Motor neuron (in vitro differentiated cells): ENCODE data around the gene BEND2. TPM values are rescaled to one million over a fixed set of nuclear protein-coding genes. Genes with fewer than 3 reads are reported as not detected.
A peak's percentile ranks its signal among the peaks of the same experiment; 100 is the strongest.

ENCODE experiments used
- ATAC-seq, 8 experiments: fragments of 200-7000 bp; cut with Tn5 transposase; replicated peaks in 6 of 8; 2 replicates each; pipeline ENCODE4 v1.8.0; 2021; ENCODE audit warnings: mild to moderate bottlenecking in 8 of 8, moderate library complexity in 8 of 8
- H3K27ac ChIP-seq, 2 donors: fragments of 250-450 bp; sonication (Bioruptor Pico); 2 replicates each; pipeline ENCODE4 v1.9.0; 2021; ENCODE audit warnings: antibody characterized with exemption in 2 of 2, mild to moderate bottlenecking in 2 of 2, moderate library complexity in 1 of 2
- H3K4me1 ChIP-seq, 2 donors: fragments of 250-450 bp; sonication (Bioruptor Pico); replicated peaks in 1 of 2; 2 replicates each; pipeline ENCODE4 v1.6.1; 2021; ENCODE audit warnings: antibody characterized with exemption in 2 of 2, mild to moderate bottlenecking in 2 of 2, moderate library complexity in 1 of 2
- H3K4me3 ChIP-seq, 5 donors: fragments of 250-450 bp; sonication (Bioruptor Pico); 2 replicates each; pipeline ENCODE4 v1.9.0; 2021; ENCODE audit warnings: antibody characterized with exemption in 5 of 5, mild to moderate bottlenecking in 5 of 5, moderate library complexity in 4 of 5
- WGBS, 10 experiments: fragments of 450-650 bp; shearing (Covaris generic); methylation state at CpG; one replicate each; pipeline ENCODE4 v1.0.0; 2022; 5-methylcytosine and 5-hydroxymethylcytosine counted together
- in situ Hi-C, 9 experiments: fragments of 400-800 bp; cut with MboI; loops; one replicate each; pipeline ENCODE4 v1.15.0; 2021; ENCODE audit warnings: low sequenced_read_pairs in 9 of 9, low pct_unique_long_range_greater_than_20kb in 2 of 9; ENCODE audit not compliant: unreplicated experiment in 9 of 9
- total RNA-seq, 8 experiments: library from RNA; unstranded; fragments of 300-600 nt; gene quantifications; 2 replicates each; pipeline versions ENCODE4 v1.2.3 to v1.2.4, GENCODE V29; 2022

Gene BEND2
- total RNA-seq, 8 experiments from 2014 or later, result 0.04 to 0.14 TPM; not detected in 6

GRCh38 chrX:18173494-18174180 is 47.0 kb downstream of the BEND2 start:
- WGBS, 10 experiments, result 11 to 100% (median 100%) methylated on average over 1 to 7 of the region's 7 CpGs; no CpG with 5 or more reads in 3 of the 10 experiments
- H3K4me1 ChIP-seq, result no peaks in the 10 kb centered on the region
- in situ Hi-C loops, result no loop called here
- no peak overlapping the region for H3K4me3 ChIP-seq
- ATAC-seq, result no peak
- no peak overlapping the region for H3K27ac ChIP-seq

DNA sequence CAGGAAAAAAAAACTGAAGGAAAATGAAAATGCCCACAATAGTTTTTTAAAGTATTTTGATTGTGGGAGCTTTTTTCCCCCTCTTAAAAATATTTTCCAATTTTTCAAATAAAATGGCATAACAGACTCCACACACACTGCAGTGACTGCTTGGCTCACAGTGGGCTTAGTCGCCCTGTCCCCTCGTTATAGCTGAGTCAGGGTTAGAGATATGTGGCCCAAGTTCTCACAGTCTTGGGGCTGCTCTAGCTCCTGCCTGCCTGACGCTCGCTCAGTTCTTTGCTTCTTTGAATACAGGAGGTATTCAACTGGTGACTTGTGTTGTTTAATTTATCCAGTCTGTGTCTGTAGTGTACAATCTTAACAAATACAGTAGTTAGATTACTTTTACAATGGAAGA is 47.7 kb downstream of the BEND2 start:
- no peak for ATAC-seq
- no peak overlapping the region for H3K27ac ChIP-seq
- H3K4me1 ChIP-seq, result no peaks in the 10 kb centered on the region
- H3K4me3 ChIP-seq, result no peak overlapping the region
- in situ Hi-C loops, result no loop called here
- WGBS, 10 experiments, result 20 to 90% (median 66%) methylated on average over 1 to 4 of the region's 4 CpGs; no CpG with 5 or more reads in 6 of the 10 experiments

DNA sequence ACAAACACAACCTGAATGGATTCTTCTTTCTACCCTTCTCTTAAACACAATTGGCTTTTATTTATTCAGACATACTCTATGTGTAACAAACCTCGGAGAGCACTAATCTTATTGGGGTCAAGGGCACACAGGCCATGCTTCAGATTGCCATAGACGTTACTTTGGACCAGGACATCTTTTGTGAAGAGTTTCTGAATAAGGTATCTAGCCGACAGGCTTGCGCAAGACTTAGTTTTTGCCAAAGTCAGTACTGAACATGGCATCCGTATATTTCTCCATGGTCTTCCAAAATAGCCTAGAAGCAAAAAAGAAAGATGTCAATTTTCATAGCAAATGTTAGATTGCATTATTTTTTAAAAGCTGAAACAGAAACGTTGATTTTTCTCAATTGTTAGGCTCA is 49.8 kb downstream of the BEND2 start:
- Histone ChIP-seq H3K4me1 (no peaks in the 10 kb centered on the region), H3K4me3 (no peak overlapping the region), H3K27ac (no peak overlapping the region)
- no peak for ATAC-seq
- in situ Hi-C loops, result no loop called here
- WGBS, 10 experiments, result 0 to 100% (median 82%) methylated on average over 1 to 6 of the region's 6 CpGs; no CpG with 5 or more reads in 3 of the 10 experiments

DNA sequence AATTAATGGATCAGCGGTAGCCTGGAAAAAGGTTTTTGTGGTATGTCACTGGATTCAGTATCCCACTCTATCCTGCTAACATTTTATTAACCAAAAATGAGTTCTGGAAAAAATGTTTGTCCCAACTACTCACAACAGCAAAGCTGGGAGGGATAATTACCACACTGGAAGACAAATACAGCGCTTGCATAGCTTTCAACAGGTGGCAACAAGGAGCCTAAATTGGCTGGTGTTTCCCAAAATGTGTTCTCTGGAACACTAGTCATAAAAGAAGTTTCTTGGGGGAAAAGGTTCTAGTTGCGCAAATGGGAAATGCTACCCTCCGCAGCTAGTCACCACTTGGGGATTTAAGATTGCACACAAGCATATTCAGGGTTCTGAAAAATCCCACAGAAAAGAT is 54.6 kb downstream of the BEND2 start:
- H3K4me1 ChIP-seq, result no peaks in the 10 kb centered on the region
- H3K4me3 ChIP-seq, result no peak overlapping the region
- WGBS, 10 experiments, result 63 to 100% (median 100%) methylated on average over 1 to 4 of the region's 4 CpGs; no CpG with 5 or more reads in 7 of the 10 experiments
- no peak overlapping the region for H3K27ac ChIP-seq
- in situ Hi-C loops, result no loop called here
- ATAC-seq, result no peak

DNA sequence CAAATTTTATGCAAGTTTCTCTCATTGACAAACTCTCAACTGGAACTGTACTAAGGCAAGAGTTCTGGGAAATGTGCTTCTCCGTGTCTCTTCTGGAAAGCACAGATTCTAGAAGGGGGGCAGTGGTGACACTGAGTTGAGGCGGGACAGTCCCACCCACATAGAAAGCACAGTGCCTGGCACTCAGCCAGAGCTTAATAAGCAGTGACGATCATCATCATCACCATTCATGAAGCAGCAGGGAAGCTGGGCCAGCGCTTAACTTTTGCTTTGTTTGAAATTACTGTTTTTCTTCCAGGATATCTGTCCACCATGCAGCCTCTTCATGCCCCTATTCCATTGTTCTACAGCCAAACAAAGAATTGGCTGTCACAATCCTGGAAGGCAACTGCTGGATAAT is 60.3 kb downstream of the BEND2 start:
- in situ Hi-C loops, result no loop called here
- ATAC-seq, result no peak
- 8 to 100% (median 33%) methylated on average over 1 to 4 of the region's 4 CpGs; no CpG with 5 or more reads in 6 of the 10 experiments for WGBS, 10 experiments
- H3K4me3 ChIP-seq, result no peak overlapping the region
- no peak overlapping the region for H3K27ac ChIP-seq
- no peaks in the 10 kb centered on the region for H3K4me1 ChIP-seq

DNA sequence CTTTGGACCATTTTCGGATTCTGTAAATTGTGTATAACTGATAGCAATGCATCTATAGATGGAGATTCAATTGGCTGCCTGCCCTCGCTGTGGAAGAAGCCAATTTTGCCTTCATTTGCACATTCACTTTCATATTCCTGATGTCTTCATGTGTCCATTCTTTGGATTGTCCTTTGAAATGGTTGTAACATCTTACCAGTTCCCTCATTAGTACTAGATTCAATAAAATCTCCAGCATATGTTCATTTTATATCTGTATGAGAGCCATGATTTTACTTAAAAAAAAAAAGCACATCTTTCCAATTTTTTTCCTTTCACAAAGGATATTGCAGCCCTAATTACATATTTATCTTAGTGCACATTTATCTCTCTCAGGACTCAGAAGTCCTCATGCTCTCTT is 61.7 kb downstream of the BEND2 start:
- in situ Hi-C loops, result no loop called here
- H3K27ac ChIP-seq, result no peak overlapping the region
- WGBS, 10 experiments, result 0 to 100% (median 29%) methylated on average over 1 to 2 of the region's 2 CpGs; no CpG with 5 or more reads in 5 of the 10 experiments
- no peaks in the 10 kb centered on the region for H3K4me1 ChIP-seq
- no peak overlapping the region for H3K4me3 ChIP-seq
- no peak for ATAC-seq

DNA sequence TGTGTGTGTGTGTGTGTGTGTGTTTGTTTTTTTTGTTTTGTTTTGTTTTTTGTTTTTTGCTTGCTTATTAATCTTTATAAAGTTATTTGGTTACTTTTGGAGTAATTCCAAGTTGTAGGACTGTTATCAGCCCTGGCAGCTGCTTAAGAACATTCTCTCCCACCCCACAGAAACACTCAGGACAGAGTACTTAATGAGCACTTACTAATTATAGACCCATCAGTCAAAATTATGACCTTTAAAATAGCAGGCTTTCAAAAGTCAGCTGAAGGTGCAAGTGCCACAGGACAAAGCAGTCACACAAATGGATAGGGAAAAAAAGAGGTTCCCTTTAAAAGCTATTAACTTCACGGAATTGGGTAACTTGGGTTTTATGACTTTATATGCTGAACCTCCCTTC is 69.0 kb downstream of the BEND2 start:
- no peak for ATAC-seq
- peaks cover 0 to 12% of the 10 kb centered on the region in 2 donors for H3K4me1 ChIP-seq
- WGBS, 10 experiments, result 0 to 78% (median 30%) methylated on average over 1 of the region's 1 CpG; no CpG with 5 or more reads in 6 of the 10 experiments
- in situ Hi-C loops, result no loop called here
- no peak overlapping the region for H3K27ac ChIP-seq
- H3K4me3 ChIP-seq, result no peak overlapping the region

DNA sequence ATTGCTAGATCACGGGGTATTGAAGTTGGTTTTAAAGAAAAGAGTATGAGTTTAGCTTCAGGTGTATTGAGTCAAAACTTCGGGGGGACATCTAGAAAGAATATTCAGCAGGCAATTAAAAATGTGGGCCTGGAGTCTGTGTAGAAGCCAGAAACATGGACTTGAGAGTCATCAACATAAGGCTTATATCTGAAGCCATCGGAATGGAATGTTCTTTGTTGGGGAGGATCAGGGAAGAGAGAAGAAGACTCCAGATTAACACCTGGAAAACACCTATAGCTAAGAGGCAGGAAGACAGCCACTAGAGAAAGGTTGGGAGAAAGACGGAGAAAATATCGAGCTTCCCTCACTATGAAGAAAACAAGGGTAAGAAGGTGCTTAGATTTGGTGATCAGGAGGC is 69.5 kb downstream of the BEND2 start:
- in situ Hi-C loops, result no loop called here
- no peak for ATAC-seq
- 10 to 93% (median 60%) methylated on average over 1 to 5 of the region's 5 CpGs; no CpG with 5 or more reads in 5 of the 10 experiments for WGBS, 10 experiments
- Histone ChIP-seq H3K27ac (no peak overlapping the region), H3K4me1 (peaks cover 0 to 12% of the 10 kb centered on the region in 2 donors), H3K4me3 (no peak overlapping the region)

GRCh38 chrX:18149454-18149853 is 71.2 kb downstream of the BEND2 start:
- H3K27ac ChIP-seq, result peak overlapping the region in 1 of 2 donors; percentile 25
- no peak overlapping the region for H3K4me3 ChIP-seq
- H3K4me1 ChIP-seq, result peaks cover 0 to 22% of the 10 kb centered on the region in 2 donors
- in situ Hi-C loops, result no loop called here
- peak in 5 of 8 experiments; percentile 94 to 97 (median 96) for ATAC-seq

- Histone ChIP-seq H3K4me3 (no peak overlapping the region), H3K27ac (no peak overlapping the region), H3K4me1 (peaks cover 0 to 32% of the 10 kb centered on the region in 2 donors)
- in situ Hi-C loops, result no loop called here
- no peak for ATAC-seq
- WGBS, 10 experiments, result 0 to 40% (median 0%) methylated on average over 1 to 5 of the region's 6 CpGs; no CpG with 5 or more reads in 5 of the 10 experiments
Observed at GRCh38 chrX:18146954-18147353, 73.7 kb downstream of the BEND2 start.

DNA sequence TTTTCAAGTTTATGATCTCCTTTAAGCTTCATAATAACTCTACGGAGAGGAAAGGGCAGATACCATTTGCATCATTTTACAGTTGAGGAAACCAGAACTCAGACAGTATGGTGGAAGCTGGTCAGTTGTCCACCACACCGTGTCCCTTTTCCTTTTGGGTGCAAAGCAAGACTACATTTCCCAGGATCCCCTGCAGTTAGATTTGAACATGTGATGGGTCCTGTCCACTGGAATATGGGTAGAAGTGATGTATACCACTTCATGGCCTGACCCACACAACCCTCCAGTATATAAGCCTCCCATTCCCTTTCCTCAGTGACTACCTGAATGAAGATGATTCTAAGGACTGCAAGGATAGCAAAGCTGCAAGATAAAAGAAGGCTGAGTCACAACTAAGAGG is 74.7 kb downstream of the BEND2 start:
- Histone ChIP-seq H3K27ac (no peak overlapping the region), H3K4me1 (peaks cover 0 to 32% of the 10 kb centered on the region in 2 donors), H3K4me3 (no peak overlapping the region)
- in situ Hi-C loops, result no loop called here
- WGBS, 10 experiments, result 0 to 40% (median 18%) methylated on average over 1 to 2 of the region's 2 CpGs; no CpG with 5 or more reads in 6 of the 10 experiments
- peak in 1 of 8 experiments; percentile 16 for ATAC-seq

- Histone ChIP-seq H3K4me1 (peaks cover 0 to 6% of the 10 kb centered on the region in 2 donors), H3K4me3 (no peak overlapping the region), H3K27ac (no peak overlapping the region)
- no peak for ATAC-seq
- 69 to 100% (median 79%) methylated on average over 1 to 5 of the region's 6 CpGs; no CpG with 5 or more reads in 7 of the 10 experiments for WGBS, 10 experiments
- in situ Hi-C loops, result no loop called here
Observed at GRCh38 chrX:18136816-18137215, 83.9 kb downstream of the BEND2 start.

DNA sequence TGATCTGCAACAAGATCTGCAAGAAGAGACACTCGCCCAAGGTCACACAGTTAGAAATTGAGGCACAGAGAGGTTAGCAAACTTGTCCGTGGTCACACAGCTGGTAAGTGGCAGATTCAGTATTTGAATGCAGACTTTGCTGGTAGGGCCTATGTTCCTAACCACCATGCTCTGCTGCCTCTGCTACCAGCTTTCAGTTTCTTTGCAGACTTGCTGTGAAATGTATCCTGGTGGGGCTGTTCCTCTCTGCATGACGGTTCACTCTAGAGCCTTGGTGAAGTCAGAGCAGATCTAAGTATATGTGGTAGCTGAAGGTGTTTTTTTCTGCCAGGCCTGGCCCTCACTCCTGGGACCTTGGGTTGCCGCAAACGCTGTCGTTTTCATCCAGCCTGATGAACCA is 87.1 kb downstream of the BEND2 start:
- in situ Hi-C loops, result no loop called here
- no peak for ATAC-seq
- H3K27ac ChIP-seq, result no peak overlapping the region
- no peak overlapping the region for H3K4me3 ChIP-seq
- H3K4me1 ChIP-seq, result peaks cover 0 to 6% of the 10 kb centered on the region in 2 donors
- 0 to 83% (median 65%) methylated on average over 1 to 4 of the region's 6 CpGs; no CpG with 5 or more reads in 7 of the 10 experiments for WGBS, 10 experiments

DNA sequence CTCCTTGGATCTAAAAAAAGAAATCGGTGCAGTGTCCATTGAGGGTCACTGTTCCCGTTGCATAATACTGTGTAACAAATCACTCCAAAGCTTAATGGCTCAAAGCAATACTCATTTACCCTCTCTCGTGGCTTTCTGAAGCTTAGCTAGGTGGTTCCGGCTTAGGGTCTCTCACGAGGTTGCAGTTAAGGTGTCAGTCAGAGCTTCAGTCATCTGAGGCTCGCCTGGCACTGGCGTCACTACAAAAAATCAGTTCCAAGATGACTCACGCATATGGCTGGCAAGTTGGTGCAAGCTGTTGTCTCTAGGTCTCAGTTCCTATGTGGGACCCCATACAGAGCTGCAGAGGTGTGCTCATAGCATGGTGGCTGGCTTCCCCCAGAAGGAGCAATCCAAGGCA is 91.0 kb downstream of the BEND2 start:
- Histone ChIP-seq H3K4me1 (peaks cover 0 to 6% of the 10 kb centered on the region in 2 donors), H3K4me3 (no peak overlapping the region), H3K27ac (no peak overlapping the region)
- in situ Hi-C loops, result no loop called here
- no peak for ATAC-seq
- 0 to 91% (median 53%) methylated on average over 2 to 4 of the region's 8 CpGs; no CpG with 5 or more reads in 6 of the 10 experiments for WGBS, 10 experiments
